Parathyroid adenoma (tissue), 2 donors: Measurements from ENCODE around the gene TOM1L2.

ENCODE experiments used
- H2AFZ ChIP-seq: fragments of 300-600 bp; sonication (generic); one replicate; pipeline ENCODE4 v1.7.0; 2017; ENCODE audit warnings: antibody characterized with exemption, mild to moderate bottlenecking
- H3K27ac ChIP-seq: fragments of 300-600 bp; sonication (generic); one replicate; pipeline ENCODE4 v1.7.0; 2017
- H3K27me3 ChIP-seq: fragments of 300-600 bp; sonication (generic); one replicate; pipeline ENCODE4 v1.7.0; 2017; ENCODE audit warnings: low read length; ENCODE audit not compliant: control insufficient read depth, insufficient read depth
- H3K36me3 ChIP-seq: fragments of 300-600 bp; sonication (generic); one replicate; pipeline ENCODE4 v1.7.0; 2017; ENCODE audit warnings: low read length; ENCODE audit not compliant: control insufficient read depth, insufficient read depth
- H3K4me1 ChIP-seq: fragments of 300-600 bp; sonication (generic); one replicate; pipeline ENCODE4 v1.7.0; 2017; ENCODE audit warnings: control low read depth
- H3K4me2 ChIP-seq: fragments of 300-600 bp; sonication (generic); one replicate; pipeline ENCODE4 v1.7.0; 2017; ENCODE audit warnings: low read length
- H3K4me3 ChIP-seq: fragments of 300-600 bp; sonication (generic); one replicate; pipeline ENCODE4 v1.7.0; 2017; ENCODE audit warnings: low read depth, low read length
- H3K79me2 ChIP-seq: fragments of 300-600 bp; sonication (generic); one replicate; pipeline ENCODE4 v1.7.0; 2017; ENCODE audit warnings: control low read depth
- H3K9ac ChIP-seq: fragments of 300-600 bp; sonication (generic); one replicate; pipeline ENCODE4 v1.7.0; 2017; ENCODE audit warnings: mild to moderate bottlenecking
- H3K9me3 ChIP-seq: fragments of 300-600 bp; sonication (generic); one replicate; pipeline ENCODE4 v1.7.0; 2017; ENCODE audit warnings: low read length; ENCODE audit not compliant: control insufficient read depth
- TF ChIP-seq, protein P1 (sequence below): fragments of 300-600 bp; sonication (generic); IDR thresholded peaks from one replicate; pipeline ENCODE4 v1.7.0; 2017; ENCODE audit warnings: antibody characterized with exemption, mild to moderate bottlenecking
- donor health status: primary hyperparathyroidism.

The TOM1L2 gene

GRCh38 chr17:17826942-17827785 lies 145.0 kb downstream of the TOM1L2 start:
- peaks cover 36% of the 10 kb centered on the region for H3K4me1 ChIP-seq
- H3K27me3 ChIP-seq: no peaks in the 10 kb centered on the region
- TF ChIP-seq, protein P1, sequence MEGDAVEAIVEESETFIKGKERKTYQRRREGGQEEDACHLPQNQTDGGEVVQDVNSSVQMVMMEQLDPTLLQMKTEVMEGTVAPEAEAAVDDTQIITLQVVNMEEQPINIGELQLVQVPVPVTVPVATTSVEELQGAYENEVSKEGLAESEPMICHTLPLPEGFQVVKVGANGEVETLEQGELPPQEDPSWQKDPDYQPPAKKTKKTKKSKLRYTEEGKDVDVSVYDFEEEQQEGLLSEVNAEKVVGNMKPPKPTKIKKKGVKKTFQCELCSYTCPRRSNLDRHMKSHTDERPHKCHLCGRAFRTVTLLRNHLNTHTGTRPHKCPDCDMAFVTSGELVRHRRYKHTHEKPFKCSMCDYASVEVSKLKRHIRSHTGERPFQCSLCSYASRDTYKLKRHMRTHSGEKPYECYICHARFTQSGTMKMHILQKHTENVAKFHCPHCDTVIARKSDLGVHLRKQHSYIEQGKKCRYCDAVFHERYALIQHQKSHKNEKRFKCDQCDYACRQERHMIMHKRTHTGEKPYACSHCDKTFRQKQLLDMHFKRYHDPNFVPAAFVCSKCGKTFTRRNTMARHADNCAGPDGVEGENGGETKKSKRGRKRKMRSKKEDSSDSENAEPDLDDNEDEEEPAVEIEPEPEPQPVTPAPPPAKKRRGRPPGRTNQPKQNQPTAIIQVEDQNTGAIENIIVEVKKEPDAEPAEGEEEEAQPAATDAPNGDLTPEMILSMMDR: no peak
- peaks cover 10% of the 10 kb centered on the region for H3K79me2 ChIP-seq
- no peak overlapping the region for H3K4me3 ChIP-seq
- no peaks in the 10 kb centered on the region for H3K36me3 ChIP-seq
- no peaks in the 10 kb centered on the region for H3K9me3 ChIP-seq
- H3K4me2 ChIP-seq: no peak overlapping the region
- H3K27ac ChIP-seq: peak overlapping the region; percentile 29
- H2AFZ ChIP-seq: no peak overlapping the region
- H3K9ac ChIP-seq: no peak overlapping the region

DNA sequence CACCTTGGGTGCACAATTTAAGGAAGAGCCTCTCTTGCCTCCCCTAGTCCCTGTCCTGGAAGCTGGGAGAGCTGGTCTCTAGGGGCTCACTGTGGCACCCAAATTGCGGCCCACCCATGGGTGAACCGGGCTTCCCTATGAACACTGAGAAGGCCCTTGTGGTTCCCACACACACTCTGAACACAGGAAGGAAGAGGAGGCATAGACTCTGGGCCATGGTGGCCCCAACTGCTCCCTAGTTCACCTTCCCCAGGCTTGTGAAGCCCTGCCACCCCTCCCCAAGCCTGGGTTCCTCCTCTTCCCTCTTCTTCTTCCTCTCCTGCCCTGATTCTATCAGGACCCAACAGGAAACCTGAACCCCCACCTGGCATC lies 145.9 kb downstream of the TOM1L2 start:
- H3K27ac ChIP-seq: peak overlapping the region; percentile 29
- H3K79me2 ChIP-seq: peaks cover 16% of the 10 kb centered on the region
- TF ChIP-seq, protein P1: no peak
- peaks cover 39% of the 10 kb centered on the region for H3K4me1 ChIP-seq
- H3K9ac ChIP-seq: no peak overlapping the region
- no peaks in the 10 kb centered on the region for H3K27me3 ChIP-seq
- H2AFZ ChIP-seq: peak overlapping the region; percentile 46
- H3K36me3 ChIP-seq: no peaks in the 10 kb centered on the region
- H3K9me3 ChIP-seq: no peaks in the 10 kb centered on the region
- H3K4me2 ChIP-seq: no peak overlapping the region
- no peak overlapping the region for H3K4me3 ChIP-seq

GRCh38 chr17:17824783-17825614 lies 147.2 kb downstream of the TOM1L2 start:
- Histone ChIP-seq H3K79me2 (peaks cover 12% of the 10 kb centered on the region), H3K9me3 (no peaks in the 10 kb centered on the region), H3K4me3 (no peak overlapping the region), H3K4me2 (peak overlapping the region; percentile 79), H3K27me3 (no peaks in the 10 kb centered on the region), H3K27ac (peak overlapping the region; percentile 58), H2AFZ (peak overlapping the region; percentile 19), H3K36me3 (no peaks in the 10 kb centered on the region), H3K9ac (no peak overlapping the region), H3K4me1 (peaks cover 39% of the 10 kb centered on the region)
- TF ChIP-seq, protein P1: no peak

- Histone ChIP-seq H3K79me2 (peaks cover 9% of the 10 kb centered on the region), H3K9ac (no peak overlapping the region), H3K4me3 (peak overlapping the region; percentile 46), H3K27ac (peak overlapping the region; percentile 58), H2AFZ (peak overlapping the region; percentile 19), H3K9me3 (no peaks in the 10 kb centered on the region), H3K27me3 (no peaks in the 10 kb centered on the region), H3K4me1 (peaks cover 39% of the 10 kb centered on the region), H3K36me3 (no peaks in the 10 kb centered on the region), H3K4me2 (peak overlapping the region; percentile 79)
- TF ChIP-seq, protein P1: no peak
These were observed 147.9 kb downstream of the TOM1L2 start for GRCh38 chr17:17824119-17824782.
